Body of pancreas (tissue), 4 donors: Measurements from ENCODE around the gene SLC6A13.

Source experiments
- CTCF ChIP-seq, 7 experiments: fragments of 450-650 bp in 4 of 7; fragments of 200-600 bp in 3 of 7; sonication (generic) in 3 of 7; IDR thresholded peaks; one replicate each; pipeline ENCODE4 v1.5.1; 2016 to 2019; ENCODE audit warnings: antibody characterized with exemption in 7 of 7
- POLR2A ChIP-seq, 3 donors: fragments of 450-650 bp; IDR thresholded peaks; one replicate each; pipeline ENCODE4 v1.6.1; 2016; ENCODE audit warnings: antibody characterized with exemption in 3 of 3, mild to moderate bottlenecking in 2 of 3

DNA sequence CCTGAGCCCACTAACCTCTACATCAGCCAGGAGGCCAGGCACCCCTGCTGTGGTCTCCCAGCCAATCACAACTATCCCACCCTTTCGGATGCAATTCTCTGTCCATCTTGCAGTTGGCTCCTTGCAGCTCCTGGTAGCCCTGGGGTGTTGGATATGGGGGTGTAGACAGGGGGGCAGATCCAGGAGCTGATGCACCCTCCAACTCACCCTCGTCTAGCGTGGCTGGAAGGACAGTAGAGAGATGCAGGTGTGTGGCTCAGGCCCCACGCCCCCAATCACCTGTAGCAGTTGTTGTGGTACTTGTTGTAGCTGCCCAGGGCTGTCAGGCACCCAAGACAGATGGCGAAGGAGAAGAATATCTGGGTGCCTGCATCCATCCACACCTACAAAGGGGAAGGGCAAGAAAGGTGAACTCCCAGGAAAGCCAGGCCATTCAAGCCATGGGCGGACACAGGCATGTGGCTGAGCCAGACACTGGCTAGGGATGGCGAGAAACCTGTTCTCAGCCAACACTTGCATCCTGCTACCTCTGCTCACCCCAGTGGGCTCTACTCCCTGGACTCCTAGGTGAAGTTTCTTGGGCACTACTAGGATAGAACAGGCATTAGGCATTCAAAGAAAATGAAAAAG, 35.2 kb downstream of the SLC6A13 start:
- TF ChIP-seq CTCF (IDR thresholded peaks at IDR 0.05) (no peak), POLR2A (IDR thresholded peaks at IDR 0.05) (no peak)
